ENCODE measurements around the gene SLC19A3. TPM values are rescaled to one million over a fixed set of nuclear protein-coding genes. Genes with fewer than 3 reads are reported as not detected.

The SLC19A3 gene
- total and polyA plus RNA-seq, 8 donors: 1.0 to 7.1 (median 3.1) TPM

DNA sequence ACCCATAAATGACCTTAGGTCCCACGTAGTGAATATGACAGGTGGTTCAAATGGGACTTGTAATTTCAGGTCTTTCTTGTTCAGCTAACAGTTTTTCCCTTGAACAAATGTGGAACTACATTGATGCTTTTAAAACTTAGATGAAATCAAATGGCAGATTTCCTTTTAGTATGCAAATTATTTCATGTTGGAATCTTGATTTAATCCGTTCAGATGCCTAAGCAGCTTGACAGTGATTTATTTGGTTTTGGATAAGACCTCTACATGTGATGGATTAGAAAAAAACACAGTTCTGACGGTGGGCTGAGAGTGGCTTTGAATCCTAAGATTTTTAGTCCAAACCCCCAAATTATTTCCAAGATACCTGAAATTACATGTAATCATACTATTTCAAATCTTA, 83.6 kb downstream of the SLC19A3 start:
- Histone ChIP-seq H3K9me3 (no peaks in the 10 kb centered on the region), H3K36me3 (no peaks in the 10 kb centered on the region), H3K4me1 (no peaks in the 10 kb centered on the region), H3K4me3 (no peak overlapping the region), H3K27ac (no peak overlapping the region), H3K27me3 (no peaks in the 10 kb centered on the region)
- TF ChIP-seq, protein P1, sequence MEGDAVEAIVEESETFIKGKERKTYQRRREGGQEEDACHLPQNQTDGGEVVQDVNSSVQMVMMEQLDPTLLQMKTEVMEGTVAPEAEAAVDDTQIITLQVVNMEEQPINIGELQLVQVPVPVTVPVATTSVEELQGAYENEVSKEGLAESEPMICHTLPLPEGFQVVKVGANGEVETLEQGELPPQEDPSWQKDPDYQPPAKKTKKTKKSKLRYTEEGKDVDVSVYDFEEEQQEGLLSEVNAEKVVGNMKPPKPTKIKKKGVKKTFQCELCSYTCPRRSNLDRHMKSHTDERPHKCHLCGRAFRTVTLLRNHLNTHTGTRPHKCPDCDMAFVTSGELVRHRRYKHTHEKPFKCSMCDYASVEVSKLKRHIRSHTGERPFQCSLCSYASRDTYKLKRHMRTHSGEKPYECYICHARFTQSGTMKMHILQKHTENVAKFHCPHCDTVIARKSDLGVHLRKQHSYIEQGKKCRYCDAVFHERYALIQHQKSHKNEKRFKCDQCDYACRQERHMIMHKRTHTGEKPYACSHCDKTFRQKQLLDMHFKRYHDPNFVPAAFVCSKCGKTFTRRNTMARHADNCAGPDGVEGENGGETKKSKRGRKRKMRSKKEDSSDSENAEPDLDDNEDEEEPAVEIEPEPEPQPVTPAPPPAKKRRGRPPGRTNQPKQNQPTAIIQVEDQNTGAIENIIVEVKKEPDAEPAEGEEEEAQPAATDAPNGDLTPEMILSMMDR (IDR thresholded peaks at IDR 0.05): no peak
- no peak for DNase-seq
- 52 to 58% methylated on average over 3 of the region's 3 CpGs for WGBS, 2 donors
- intact Hi-C loops (cut with DNase I): no loop called here
- ATAC-seq: no peak
- FAIRE-seq: no peak

Other genes with a start within 250 kb of the SLC19A3 start
- 10 to 100 TPM; 18.0 to 39.7 (median 29.2) TPM for gene AGFG1, start 245.9 kb downstream of the SLC19A3 start, total RNA-seq
- gene AGFG1, start 245.9 kb downstream of the SLC19A3 start, polyA plus RNA-seq: 10 to 100 TPM in 1 of 2 donors, 1 to 10 TPM in 1; 9.0 to 20.7 TPM
- not detected for gene SCYGR2, start 119.1 kb downstream of the SLC19A3 start, total RNA-seq
- gene SCYGR2, start 119.1 kb downstream of the SLC19A3 start, polyA plus RNA-seq: not detected
- gene SCYGR3, start 103.2 kb downstream of the SLC19A3 start, total RNA-seq: not detected
- gene SCYGR3, start 103.2 kb downstream of the SLC19A3 start, polyA plus RNA-seq: not detected
- not detected for gene SCYGR4, start 100.5 kb downstream of the SLC19A3 start, total RNA-seq
- not detected for gene SCYGR4, start 100.5 kb downstream of the SLC19A3 start, polyA plus RNA-seq
- not detected for gene SCYGR5, start 51.2 kb downstream of the SLC19A3 start, total RNA-seq
- gene SCYGR5, start 51.2 kb downstream of the SLC19A3 start, polyA plus RNA-seq: not detected
- gene SCYGR6, start 6.7 kb upstream of the SLC19A3 start, total RNA-seq: not detected
- gene SCYGR6, start 6.7 kb upstream of the SLC19A3 start, polyA plus RNA-seq: not detected
- gene SCYGR7, start 10.3 kb upstream of the SLC19A3 start, total RNA-seq: not detected
- not detected for gene SCYGR7, start 10.3 kb upstream of the SLC19A3 start, polyA plus RNA-seq
- not detected for gene SCYGR8, start 27.9 kb upstream of the SLC19A3 start, total RNA-seq
- gene SCYGR8, start 27.9 kb upstream of the SLC19A3 start, polyA plus RNA-seq: not detected
- 1 to 10 TPM in 2 of 6 donors, under 1 TPM in 3, not detected in 1; 0.23 to 8.5 (median 0.67) TPM for gene CCL20, start 95.8 kb upstream of the SLC19A3 start, total RNA-seq
- gene CCL20, start 95.8 kb upstream of the SLC19A3 start, polyA plus RNA-seq: 1 to 10 TPM in 1 of 2 donors, under 1 TPM in 1; 0.75 to 8.8 TPM
- under 1 TPM in 1 of 6 donors, not detected in 5; 0.25 TPM for gene DAW1, start 153.6 kb upstream of the SLC19A3 start, total RNA-seq
- gene DAW1, start 153.6 kb upstream of the SLC19A3 start, polyA plus RNA-seq: not detected

All from pancreas (tissue), 10 donors.